K562 (cell line): ENCODE results near the gene PSMA5. TPM values are rescaled to one million over a fixed set of nuclear protein-coding genes. Genes with fewer than 3 reads are reported as not detected.

Source experiments
- AFF1 ChIP-seq, 2 experiments: fragments of 450-650 bp; IDR thresholded peaks; 2 replicates each; pipeline ENCODE4 v1.6.1; 2018; ENCODE audit warnings: mild to moderate bottlenecking in 2 of 2, low read depth in 1 of 2; ENCODE audit not compliant: partially characterized antibody in 2 of 2
- HMGN3 ChIP-seq: IDR thresholded peaks from 2 replicates; pipeline ENCODE4 v1.6.1; 2011; ENCODE audit warnings: borderline replicate concordance, low read depth, mild to moderate bottlenecking, mixed read lengths, low read length; ENCODE audit not compliant: insufficient read length; ENCODE audit errors: extremely low read depth
- SRSF1 ChIP-seq: fragments of 200-400 bp; formaldehyde crosslinking; IDR thresholded peaks from 2 replicates; pipeline ENCODE4 v1.6.1; 2017; ENCODE audit warnings: mild to moderate bottlenecking, low read depth, low read length, moderate library complexity
- TCF7 ChIP-seq: sonication (generic); IDR thresholded peaks from 2 replicates; pipeline ENCODE4 v1.6.1; 2016; ENCODE audit warnings: antibody characterized with exemption, borderline replicate concordance
- polyA plus RNA-seq, 8 experiments: library from polyadenylated mRNA; depleted of rRNA in 4 of 8; stranded (reverse) in 5 of 8; unstranded in 3 of 8; fragments of >200 nt; fragmentation: Nextera tagmentation in 2 of 8; fragmentation: Illumina TruSeq in 1 of 8; extraction: Ambion mirVana in 2 of 8; extraction: Trizol in 1 of 8; gene quantifications; 2 replicates each; pipeline versions ENCODE4 v1.2.1 to v1.2.3, GENCODE V29; 2011 to 2014; ENCODE audit warnings: inconsistent platforms in 1 of 8, missing spikeins in 1 of 8
- total RNA-seq, 7 experiments: library from RNA; depleted of rRNA in 6 of 7; stranded (reverse); fragments of >200 nt in 6 of 7; fragmentation: Illumina TruSeq in 2 of 7; extraction: Trizol in 2 of 7; gene quantifications; 2 replicates each; pipeline versions ENCODE4 v1.2.1 to v1.2.3, GENCODE V29; 2011 to 2021; ENCODE audit warnings: low replicate concordance in 1 of 7
- TF ChIP-seq, protein P1 (sequence below): sonication (generic); formaldehyde crosslinking; IDR thresholded peaks from 2 replicates; pipeline ENCODE4 v1.8.0; 2023; ENCODE audit warnings: missing genetic modification reagents, mild to moderate bottlenecking, borderline replicate concordance
- TF ChIP-seq, protein P2 (sequence below): IDR thresholded peaks from 2 replicates; pipeline ENCODE4 v1.6.1; 2012; ENCODE audit warnings: low read depth, low read length, improper control_type of control experiment, borderline replicate concordance

The PSMA5 gene
- total and polyA plus RNA-seq, 9 of the 15 experiments (the other 6 are each of a cell fraction or from before 2014, with no cell fraction given), result 82.6 to 542 (median 287) TPM

- no peak for TF ChIP-seq AFF1 (IDR thresholded peaks at IDR 0.05; ENCODE audit: low read depth in 1 of 2, partially characterized antibody in 2 of 2)
- no peak for TF ChIP-seq TCF7
- TF ChIP-seq SRSF1, result no peak
- TF ChIP-seq, protein P1, sequence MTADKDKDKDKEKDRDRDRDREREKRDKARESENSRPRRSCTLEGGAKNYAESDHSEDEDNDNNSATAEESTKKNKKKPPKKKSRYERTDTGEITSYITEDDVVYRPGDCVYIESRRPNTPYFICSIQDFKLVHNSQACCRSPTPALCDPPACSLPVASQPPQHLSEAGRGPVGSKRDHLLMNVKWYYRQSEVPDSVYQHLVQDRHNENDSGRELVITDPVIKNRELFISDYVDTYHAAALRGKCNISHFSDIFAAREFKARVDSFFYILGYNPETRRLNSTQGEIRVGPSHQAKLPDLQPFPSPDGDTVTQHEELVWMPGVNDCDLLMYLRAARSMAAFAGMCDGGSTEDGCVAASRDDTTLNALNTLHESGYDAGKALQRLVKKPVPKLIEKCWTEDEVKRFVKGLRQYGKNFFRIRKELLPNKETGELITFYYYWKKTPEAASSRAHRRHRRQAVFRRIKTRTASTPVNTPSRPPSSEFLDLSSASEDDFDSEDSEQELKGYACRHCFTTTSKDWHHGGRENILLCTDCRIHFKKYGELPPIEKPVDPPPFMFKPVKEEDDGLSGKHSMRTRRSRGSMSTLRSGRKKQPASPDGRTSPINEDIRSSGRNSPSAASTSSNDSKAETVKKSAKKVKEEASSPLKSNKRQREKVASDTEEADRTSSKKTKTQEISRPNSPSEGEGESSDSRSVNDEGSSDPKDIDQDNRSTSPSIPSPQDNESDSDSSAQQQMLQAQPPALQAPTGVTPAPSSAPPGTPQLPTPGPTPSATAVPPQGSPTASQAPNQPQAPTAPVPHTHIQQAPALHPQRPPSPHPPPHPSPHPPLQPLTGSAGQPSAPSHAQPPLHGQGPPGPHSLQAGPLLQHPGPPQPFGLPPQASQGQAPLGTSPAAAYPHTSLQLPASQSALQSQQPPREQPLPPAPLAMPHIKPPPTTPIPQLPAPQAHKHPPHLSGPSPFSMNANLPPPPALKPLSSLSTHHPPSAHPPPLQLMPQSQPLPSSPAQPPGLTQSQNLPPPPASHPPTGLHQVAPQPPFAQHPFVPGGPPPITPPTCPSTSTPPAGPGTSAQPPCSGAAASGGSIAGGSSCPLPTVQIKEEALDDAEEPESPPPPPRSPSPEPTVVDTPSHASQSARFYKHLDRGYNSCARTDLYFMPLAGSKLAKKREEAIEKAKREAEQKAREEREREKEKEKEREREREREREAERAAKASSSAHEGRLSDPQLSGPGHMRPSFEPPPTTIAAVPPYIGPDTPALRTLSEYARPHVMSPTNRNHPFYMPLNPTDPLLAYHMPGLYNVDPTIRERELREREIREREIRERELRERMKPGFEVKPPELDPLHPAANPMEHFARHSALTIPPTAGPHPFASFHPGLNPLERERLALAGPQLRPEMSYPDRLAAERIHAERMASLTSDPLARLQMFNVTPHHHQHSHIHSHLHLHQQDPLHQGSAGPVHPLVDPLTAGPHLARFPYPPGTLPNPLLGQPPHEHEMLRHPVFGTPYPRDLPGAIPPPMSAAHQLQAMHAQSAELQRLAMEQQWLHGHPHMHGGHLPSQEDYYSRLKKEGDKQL (CRISPR knock-in tag), result no peak
- TF ChIP-seq HMGN3, result no peak
- TF ChIP-seq, protein P2, sequence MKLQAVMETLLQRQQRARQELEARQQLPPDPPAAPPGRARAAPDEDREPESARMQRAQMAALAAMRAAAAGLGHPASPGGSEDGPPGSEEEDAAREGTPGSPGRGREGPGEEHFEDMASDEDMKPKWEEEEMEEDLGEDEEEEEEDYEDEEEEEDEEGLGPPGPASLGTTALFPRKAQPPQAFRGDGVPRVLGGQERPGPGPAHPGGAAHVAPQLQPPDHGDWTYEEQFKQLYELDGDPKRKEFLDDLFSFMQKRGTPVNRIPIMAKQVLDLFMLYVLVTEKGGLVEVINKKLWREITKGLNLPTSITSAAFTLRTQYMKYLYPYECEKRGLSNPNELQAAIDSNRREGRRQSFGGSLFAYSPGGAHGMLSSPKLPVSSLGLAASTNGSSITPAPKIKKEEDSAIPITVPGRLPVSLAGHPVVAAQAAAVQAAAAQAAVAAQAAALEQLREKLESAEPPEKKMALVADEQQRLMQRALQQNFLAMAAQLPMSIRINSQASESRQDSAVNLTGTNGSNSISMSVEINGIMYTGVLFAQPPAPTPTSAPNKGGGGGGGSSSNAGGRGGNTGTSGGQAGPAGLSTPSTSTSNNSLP, result no peak
Observed at GRCh38 chr1:109466452-109467300, 40.4 kb upstream of the PSMA5 start, which contains the start of gene SYPL2 (continued).
